Transverse colon (tissue), 3 donors: ENCODE data around the gene DSG2.

Experiments used
- EP300 ChIP-seq: sonication (generic); formaldehyde crosslinking; IDR thresholded peaks from one replicate; pipeline ENCODE4 v1.6.1; 2017; ENCODE audit warnings: antibody characterized with exemption, low read depth
- TF ChIP-seq, protein P1 (sequence below), 5 experiments: fragments of 200-600 bp in 3 of 5; fragments of 450-650 bp in 2 of 5; sonication (generic) in 3 of 5; IDR thresholded peaks; 1 replicate in 2 of 5; 2 replicates in 3 of 5; pipeline ENCODE4 v1.5.1; 2016 to 2017; ENCODE audit warnings: antibody characterized with exemption in 5 of 5, inconsistent platforms in 3 of 5, mild to moderate bottlenecking in 2 of 5, moderate library complexity in 1 of 5

DNA sequence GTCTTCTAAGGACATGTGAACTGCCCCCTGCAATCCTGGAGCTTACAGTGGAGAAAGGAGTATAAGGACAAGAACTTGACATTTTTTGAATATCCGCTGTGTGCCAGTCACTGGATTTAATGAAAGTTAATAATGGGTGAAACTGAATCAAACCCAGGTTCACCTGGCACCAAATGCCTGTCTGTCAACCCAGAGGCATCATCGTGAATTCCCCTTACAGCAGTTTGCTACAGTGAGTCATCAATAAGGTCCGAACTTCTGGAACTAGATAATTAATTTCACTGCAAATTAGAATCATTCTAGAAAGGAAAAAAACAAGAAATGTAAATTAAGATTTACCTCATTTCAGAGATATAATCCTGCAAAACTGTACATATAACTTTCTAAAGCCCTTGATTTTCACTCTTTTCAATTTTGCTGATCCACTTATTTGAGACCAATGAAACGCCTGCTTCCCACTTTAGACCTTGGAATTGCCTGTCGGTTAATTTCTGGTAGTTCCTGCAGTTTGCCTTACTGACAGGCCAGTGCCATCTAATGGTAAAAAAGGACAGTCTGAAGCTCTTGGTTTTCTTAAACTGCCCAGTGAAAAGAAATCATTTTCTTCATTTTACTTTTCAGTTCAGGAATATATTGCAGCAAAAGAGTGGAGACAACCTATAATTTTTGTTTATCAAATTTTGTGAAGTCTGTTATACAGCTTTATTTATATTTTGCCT, 8.2 kb downstream of the DSG2 start:
- TF ChIP-seq, protein P1, sequence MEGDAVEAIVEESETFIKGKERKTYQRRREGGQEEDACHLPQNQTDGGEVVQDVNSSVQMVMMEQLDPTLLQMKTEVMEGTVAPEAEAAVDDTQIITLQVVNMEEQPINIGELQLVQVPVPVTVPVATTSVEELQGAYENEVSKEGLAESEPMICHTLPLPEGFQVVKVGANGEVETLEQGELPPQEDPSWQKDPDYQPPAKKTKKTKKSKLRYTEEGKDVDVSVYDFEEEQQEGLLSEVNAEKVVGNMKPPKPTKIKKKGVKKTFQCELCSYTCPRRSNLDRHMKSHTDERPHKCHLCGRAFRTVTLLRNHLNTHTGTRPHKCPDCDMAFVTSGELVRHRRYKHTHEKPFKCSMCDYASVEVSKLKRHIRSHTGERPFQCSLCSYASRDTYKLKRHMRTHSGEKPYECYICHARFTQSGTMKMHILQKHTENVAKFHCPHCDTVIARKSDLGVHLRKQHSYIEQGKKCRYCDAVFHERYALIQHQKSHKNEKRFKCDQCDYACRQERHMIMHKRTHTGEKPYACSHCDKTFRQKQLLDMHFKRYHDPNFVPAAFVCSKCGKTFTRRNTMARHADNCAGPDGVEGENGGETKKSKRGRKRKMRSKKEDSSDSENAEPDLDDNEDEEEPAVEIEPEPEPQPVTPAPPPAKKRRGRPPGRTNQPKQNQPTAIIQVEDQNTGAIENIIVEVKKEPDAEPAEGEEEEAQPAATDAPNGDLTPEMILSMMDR (IDR thresholded peaks at IDR 0.05) = peak in 2 of 5 experiments; percentile 21
- no peak for TF ChIP-seq EP300
